ENCODE measurements around the gene ZNF439. TPM values are rescaled to one million over a fixed set of nuclear protein-coding genes. Genes with fewer than 3 reads are reported as not detected.

The ZNF439 gene
- total and polyA plus RNA-seq, 2 of the 13 experiments (the other 11 are each of a cell fraction or from before 2014, with no cell fraction given) = 2.9 to 4.9 TPM

- TF ChIP-seq ZSCAN21 (CRISPR knock-in tag; IDR thresholded peaks at IDR 0.05; ENCODE audit: borderline replicate concordance) = peak; percentile 88
- TF ChIP-seq ZNF275 (CRISPR knock-in tag; IDR thresholded peaks at IDR 0.05; ENCODE audit: borderline replicate concordance) = peak; percentile 45; the same call in 1 of the 2 replicates
- no peak for TF ChIP-seq HOXD1 (CRISPR knock-in tag; IDR thresholded peaks at IDR 0.05)
- TF ChIP-seq ZSCAN5A (CRISPR knock-in tag; IDR thresholded peaks at IDR 0.05; ENCODE audit: borderline replicate concordance) = no peak
- TF ChIP-seq ZBTB21 (CRISPR knock-in tag; IDR thresholded peaks at IDR 0.05) = no peak
- no peak for TF ChIP-seq KDM3A (CRISPR knock-in tag; IDR thresholded peaks at IDR 0.05; ENCODE audit: low read depth)
- TF ChIP-seq FOXJ3 (CRISPR knock-in tag; IDR thresholded peaks at IDR 0.05; ENCODE audit: borderline replicate concordance) = no peak
- TF ChIP-seq, protein P1, sequence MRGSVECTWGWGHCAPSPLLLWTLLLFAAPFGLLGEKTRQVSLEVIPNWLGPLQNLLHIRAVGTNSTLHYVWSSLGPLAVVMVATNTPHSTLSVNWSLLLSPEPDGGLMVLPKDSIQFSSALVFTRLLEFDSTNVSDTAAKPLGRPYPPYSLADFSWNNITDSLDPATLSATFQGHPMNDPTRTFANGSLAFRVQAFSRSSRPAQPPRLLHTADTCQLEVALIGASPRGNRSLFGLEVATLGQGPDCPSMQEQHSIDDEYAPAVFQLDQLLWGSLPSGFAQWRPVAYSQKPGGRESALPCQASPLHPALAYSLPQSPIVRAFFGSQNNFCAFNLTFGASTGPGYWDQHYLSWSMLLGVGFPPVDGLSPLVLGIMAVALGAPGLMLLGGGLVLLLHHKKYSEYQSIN (CRISPR knock-in tag; IDR thresholded peaks at IDR 0.05; ENCODE audit: borderline replicate concordance) = no peak
- TF ChIP-seq GFI1 (CRISPR knock-in tag; IDR thresholded peaks at IDR 0.05; ENCODE audit: borderline replicate concordance) = no peak; the same call in 1 of the 2 replicates
- no peak for TF ChIP-seq EZH2 (conservative IDR thresholded peaks at IDR 0.05; ENCODE audit: low read depth, low read length)
- TF ChIP-seq ZNF331 (CRISPR knock-in tag; IDR thresholded peaks at IDR 0.05) = peak; percentile 85
- TF ChIP-seq ZNF431 (CRISPR knock-in tag; IDR thresholded peaks at IDR 0.05; ENCODE audit: borderline replicate concordance, low read depth) = no peak
- TF ChIP-seq FOSL1 (CRISPR knock-in tag; IDR thresholded peaks at IDR 0.05; ENCODE audit: borderline replicate concordance) = no peak
- TF ChIP-seq XBP1 (CRISPR knock-in tag; IDR thresholded peaks at IDR 0.05) = no peak
- no peak for TF ChIP-seq ZNF484 (CRISPR knock-in tag; IDR thresholded peaks at IDR 0.05; ENCODE audit: borderline replicate concordance, low read depth)
- TF ChIP-seq YEATS4 (CRISPR knock-in tag; IDR thresholded peaks at IDR 0.05; ENCODE audit: borderline replicate concordance) = no peak
- TF ChIP-seq DNMT1 (CRISPR knock-in tag; IDR thresholded peaks at IDR 0.05) = no peak
- no peak for TF ChIP-seq PREB (CRISPR knock-in tag; IDR thresholded peaks at IDR 0.05)
- TF ChIP-seq ZBTB25 (CRISPR knock-in tag; IDR thresholded peaks at IDR 0.05) = no peak
- TF ChIP-seq ZNF674 (CRISPR knock-in tag; IDR thresholded peaks at IDR 0.05; ENCODE audit: low read depth) = peak; percentile 68; the same call in 1 of the 2 replicates
- no peak for TF ChIP-seq RELA (CRISPR knock-in tag; IDR thresholded peaks at IDR 0.05)
- TF ChIP-seq, protein P2, sequence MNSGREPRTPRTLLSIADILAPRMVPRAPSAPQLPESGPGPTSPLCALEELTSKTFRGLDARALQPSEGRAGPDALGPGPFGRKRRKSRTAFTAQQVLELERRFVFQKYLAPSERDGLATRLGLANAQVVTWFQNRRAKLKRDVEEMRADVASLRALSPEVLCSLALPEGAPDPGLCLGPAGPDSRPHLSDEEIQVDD (CRISPR knock-in tag; IDR thresholded peaks at IDR 0.05; ENCODE audit: borderline replicate concordance) = no peak
Observed at GRCh38 chr19:11814029-11814699, 34.4 kb upstream of the ZNF439 start, which contains the start of gene ZNF440 (continued).
